Astrocyte (in vitro differentiated cells and primary cell): ENCODE data around the gene ALDH16A1. TPM values are rescaled to one million over a fixed set of nuclear protein-coding genes. Genes with fewer than 3 reads are reported as not detected.

Source experiments
- DNase-seq: peaks from one replicate; pipeline ENCODE4 v3.0.0-alpha.2; 2010; ENCODE audit warnings: low read depth
- FAIRE-seq: peaks from 2 replicates; lab custom pipeline; 2011; peaks lifted over from hg19 to GRCh38; lab: Jason Lieb, UNC
- H2AFZ ChIP-seq: 2 replicates; pipeline ENCODE4 v1.6.0; 2012; ENCODE audit warnings: low read depth, low read length, inconsistent platforms
- H3K27ac ChIP-seq: 2 replicates; pipeline ENCODE4 v1.5.1; 2011; ENCODE audit warnings: low read depth, low read length, inconsistent platforms
- H3K27me3 ChIP-seq: 2 replicates; pipeline ENCODE4 v1.6.0; 2011; ENCODE audit warnings: low read length, inconsistent platforms; ENCODE audit not compliant: insufficient read depth
- H3K36me3 ChIP-seq: 2 replicates; pipeline ENCODE4 v1.5.1; 2011; ENCODE audit warnings: low read length, inconsistent platforms; ENCODE audit not compliant: insufficient read depth
- H3K4me1 ChIP-seq: 2 replicates; pipeline ENCODE4 v1.5.1; 2011; ENCODE audit warnings: low read length, inconsistent platforms; ENCODE audit not compliant: insufficient read depth
- H3K4me2 ChIP-seq: 2 replicates; pipeline ENCODE4 v1.6.0; 2012; ENCODE audit warnings: low read length, inconsistent platforms
- H3K4me3 ChIP-seq: 2 replicates; pipeline ENCODE4 v1.5.1; 2011; ENCODE audit warnings: low read depth, mild to moderate bottlenecking, low read length, inconsistent platforms; ENCODE audit not compliant: insufficient read depth
- H3K79me2 ChIP-seq: 2 replicates; pipeline ENCODE4 v1.6.0; 2012; ENCODE audit warnings: mild to moderate bottlenecking, low read length, inconsistent platforms; ENCODE audit not compliant: insufficient read depth
- H3K9ac ChIP-seq: 2 replicates; pipeline ENCODE4 v1.6.0; 2012; ENCODE audit warnings: mild to moderate bottlenecking, low read length, inconsistent platforms
- H3K9me3 ChIP-seq: 2 replicates; pipeline ENCODE4 v1.5.1; 2012; ENCODE audit warnings: low read depth, mild to moderate bottlenecking, low read length, inconsistent platforms; ENCODE audit not compliant: insufficient read depth
- H4K20me1 ChIP-seq: 2 replicates; pipeline ENCODE4 v1.6.0; 2012; ENCODE audit warnings: low read length, inconsistent platforms; ENCODE audit not compliant: insufficient read depth
- H3K27ac Mint-ChIP-seq: one replicate; pipeline ENCODE4 v1.8.0; 2021; ENCODE audit warnings: mild to moderate bottlenecking, mixed read lengths; ENCODE audit not compliant: unreplicated experiment
- H3K27me3 Mint-ChIP-seq: one replicate; pipeline ENCODE4 v1.8.0; 2021; ENCODE audit warnings: low read depth, mixed read lengths; ENCODE audit not compliant: unreplicated experiment
- H3K36me3 Mint-ChIP-seq: one replicate; pipeline ENCODE4 v1.8.0; 2021; ENCODE audit warnings: low read depth, mixed read lengths; ENCODE audit not compliant: unreplicated experiment
- H3K4me1 Mint-ChIP-seq: one replicate; pipeline ENCODE4 v1.8.0; 2021; ENCODE audit warnings: low read depth, mixed read lengths; ENCODE audit not compliant: unreplicated experiment
- H3K4me3 Mint-ChIP-seq: one replicate; pipeline ENCODE4 v1.8.0; 2021; ENCODE audit warnings: mild to moderate bottlenecking, moderate library complexity, mixed read lengths; ENCODE audit not compliant: unreplicated experiment
- H3K9me3 Mint-ChIP-seq: one replicate; pipeline ENCODE4 v1.8.0; 2021; ENCODE audit warnings: mild to moderate bottlenecking, mixed read lengths; ENCODE audit not compliant: unreplicated experiment
- EZH2 ChIP-seq: IDR thresholded peaks from 2 replicates; pipeline ENCODE4 v1.6.1; 2012; ENCODE audit warnings: mild to moderate bottlenecking, low read length, inconsistent platforms; ENCODE audit not compliant: insufficient read depth
- total RNA-seq: library from RNA; stranded (reverse); gene quantifications from 2 replicates; pipeline ENCODE4 v1.2.1, GENCODE V29; 2021
- TF ChIP-seq, protein P1 (sequence below): IDR thresholded peaks from 2 replicates; pipeline ENCODE4 v1.5.1; 2011; ENCODE audit warnings: low read depth, mild to moderate bottlenecking, inconsistent platforms, low read length, moderate library complexity; ENCODE audit not compliant: insufficient read depth

Gene ALDH16A1
- total RNA-seq, 1 donor from 2014 or later = 13.0 TPM

DNA sequence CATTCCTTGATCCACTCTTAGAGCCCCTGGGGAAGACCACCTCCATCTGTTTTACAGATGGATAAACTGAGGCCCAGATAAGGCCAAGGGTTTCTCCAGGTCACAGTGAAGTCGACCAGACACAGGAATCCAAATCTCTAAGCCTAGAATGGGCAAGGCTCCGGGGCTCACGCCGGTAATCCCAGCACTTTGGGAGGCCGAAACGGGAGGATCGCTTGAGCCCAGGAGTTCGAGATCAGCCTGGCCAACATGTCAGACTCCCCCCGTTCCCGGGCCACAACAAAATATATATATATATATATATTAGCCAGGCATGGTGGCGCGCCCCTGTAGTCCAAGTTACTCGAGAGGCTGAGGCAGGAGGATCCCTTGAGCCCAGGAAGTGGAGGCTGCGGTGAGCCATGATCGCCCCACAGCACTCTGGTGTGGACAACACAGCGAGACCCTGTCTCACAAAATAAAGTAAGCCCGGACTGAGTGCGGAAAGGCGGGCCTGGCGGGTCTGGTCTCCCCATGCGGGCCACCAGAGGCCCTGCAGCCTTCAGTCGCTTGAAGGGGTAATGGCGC lies 33.8 kb downstream of the ALDH16A1 start:
- peak overlapping the region; percentile 94 for H3K4me3 Mint-ChIP-seq
- DNase-seq (no peak), FAIRE-seq (no peak)
- H3K9me3 Mint-ChIP-seq = no peaks in the 10 kb centered on the region
- peak overlapping the region; percentile 55 for H3K4me2 ChIP-seq
- H4K20me1 ChIP-seq = peaks cover 43% of the 10 kb centered on the region
- no peaks in the 10 kb centered on the region for H3K27me3 ChIP-seq
- peaks cover 28% of the 10 kb centered on the region for H3K36me3 Mint-ChIP-seq
- TF ChIP-seq, protein P1, sequence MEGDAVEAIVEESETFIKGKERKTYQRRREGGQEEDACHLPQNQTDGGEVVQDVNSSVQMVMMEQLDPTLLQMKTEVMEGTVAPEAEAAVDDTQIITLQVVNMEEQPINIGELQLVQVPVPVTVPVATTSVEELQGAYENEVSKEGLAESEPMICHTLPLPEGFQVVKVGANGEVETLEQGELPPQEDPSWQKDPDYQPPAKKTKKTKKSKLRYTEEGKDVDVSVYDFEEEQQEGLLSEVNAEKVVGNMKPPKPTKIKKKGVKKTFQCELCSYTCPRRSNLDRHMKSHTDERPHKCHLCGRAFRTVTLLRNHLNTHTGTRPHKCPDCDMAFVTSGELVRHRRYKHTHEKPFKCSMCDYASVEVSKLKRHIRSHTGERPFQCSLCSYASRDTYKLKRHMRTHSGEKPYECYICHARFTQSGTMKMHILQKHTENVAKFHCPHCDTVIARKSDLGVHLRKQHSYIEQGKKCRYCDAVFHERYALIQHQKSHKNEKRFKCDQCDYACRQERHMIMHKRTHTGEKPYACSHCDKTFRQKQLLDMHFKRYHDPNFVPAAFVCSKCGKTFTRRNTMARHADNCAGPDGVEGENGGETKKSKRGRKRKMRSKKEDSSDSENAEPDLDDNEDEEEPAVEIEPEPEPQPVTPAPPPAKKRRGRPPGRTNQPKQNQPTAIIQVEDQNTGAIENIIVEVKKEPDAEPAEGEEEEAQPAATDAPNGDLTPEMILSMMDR = no peak
- TF ChIP-seq EZH2 = no peak
- H3K27me3 Mint-ChIP-seq = no peaks in the 10 kb centered on the region
- peaks cover 14% of the 10 kb centered on the region for H3K4me1 ChIP-seq
- H3K79me2 ChIP-seq = peaks cover 38% of the 10 kb centered on the region
- no peaks in the 10 kb centered on the region for H3K9me3 ChIP-seq
- H3K9ac ChIP-seq = no peak overlapping the region
- H3K4me1 Mint-ChIP-seq = peaks cover 20% of the 10 kb centered on the region
- peak overlapping the region; percentile 89 for H2AFZ ChIP-seq
- peaks cover 22% of the 10 kb centered on the region for H3K36me3 ChIP-seq
- peak overlapping the region; percentile 26 for H3K27ac Mint-ChIP-seq
- H3K27ac ChIP-seq = peak overlapping the region; percentile 49
- no peak overlapping the region for H3K4me3 ChIP-seq

DNA sequence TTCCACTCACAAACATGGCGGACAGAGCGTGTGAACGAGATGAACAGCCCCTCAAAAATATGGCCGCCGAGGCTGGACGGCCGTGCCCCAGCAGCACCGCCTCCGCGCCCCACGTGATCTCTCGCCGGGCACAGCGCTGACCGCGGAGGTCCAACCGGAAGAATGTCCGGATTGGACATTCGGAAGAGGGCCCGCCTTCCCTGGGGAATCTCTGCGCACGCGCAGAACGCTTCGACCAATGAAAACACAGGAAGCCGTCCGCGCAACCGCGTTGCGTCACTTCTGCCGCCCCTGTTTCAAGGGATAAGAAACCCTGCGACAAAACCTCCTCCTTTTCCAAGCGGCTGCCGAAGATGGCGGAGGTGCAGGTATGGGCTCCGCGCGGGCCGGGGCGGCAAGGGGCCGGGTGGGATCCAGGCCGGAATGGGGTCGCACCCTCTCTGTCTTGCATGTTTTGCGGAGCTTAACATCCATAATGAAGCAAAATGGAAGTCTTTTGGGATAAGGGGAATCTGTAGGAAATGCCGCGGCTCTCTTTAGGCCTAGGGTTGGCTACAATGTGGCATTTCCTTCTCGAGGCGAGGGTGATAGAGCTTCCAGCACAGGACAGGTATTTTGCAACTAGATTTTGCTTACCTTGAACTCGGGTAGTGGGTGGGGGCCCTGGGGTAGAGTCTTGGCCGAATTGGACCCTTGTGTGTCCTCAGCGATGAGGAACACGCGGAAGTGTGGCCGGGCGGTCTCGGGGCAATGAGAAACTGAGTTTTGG lies 34.4 kb downstream of the ALDH16A1 start, which contains the start of gene RPL13A:
TSS of gene RPL13A (plus strand) at position 332 of the 769 bp plus-strand sequence. CDS start at position 354, 22 bp downstream.
- Histone ChIP-seq H3K4me1 (peaks cover 14% of the 10 kb centered on the region), H3K27ac (peak within 1 kb of the TSS; percentile 81), H3K36me3 (peaks cover 29% of the 10 kb centered on the region), H4K20me1 (peaks cover 49% of the 10 kb centered on the region), H2AFZ (peak within 1 kb of the TSS; percentile 89), H3K4me2 (peak within 1 kb of the TSS; percentile 91), H3K9me3 (no peaks in the 10 kb centered on the region), H3K79me2 (peaks cover 38% of the 10 kb centered on the region), H3K9ac (peak within 1 kb of the TSS; percentile 97), H3K4me3 (peak within 1 kb of the TSS; percentile 98), H3K27me3 (no peaks in the 10 kb centered on the region)
- Mint-ChIP-seq H3K4me1 (peaks cover 22% of the 10 kb centered on the region), H3K9me3 (no peaks in the 10 kb centered on the region), H3K27ac (peak within 1 kb of the TSS; percentile 92), H3K27me3 (no peaks in the 10 kb centered on the region), H3K4me3 (peak within 1 kb of the TSS; percentile 94), H3K36me3 (peaks cover 31% of the 10 kb centered on the region)
- FAIRE-seq = no peak
- peak; percentile 93 for DNase-seq
- TF ChIP-seq EZH2 = no peak
- TF ChIP-seq, protein P1 = no peak
